GM18520 (cell line): ENCODE data around the gene AHNAK.

Experiments used
- ATAC-seq: cut with Tn5 transposase; IDR thresholded peaks from one replicate; pipeline ENCODE4 v1.9.1; 2021; ENCODE audit not compliant: unreplicated experiment

AHNAK gene

DNA sequence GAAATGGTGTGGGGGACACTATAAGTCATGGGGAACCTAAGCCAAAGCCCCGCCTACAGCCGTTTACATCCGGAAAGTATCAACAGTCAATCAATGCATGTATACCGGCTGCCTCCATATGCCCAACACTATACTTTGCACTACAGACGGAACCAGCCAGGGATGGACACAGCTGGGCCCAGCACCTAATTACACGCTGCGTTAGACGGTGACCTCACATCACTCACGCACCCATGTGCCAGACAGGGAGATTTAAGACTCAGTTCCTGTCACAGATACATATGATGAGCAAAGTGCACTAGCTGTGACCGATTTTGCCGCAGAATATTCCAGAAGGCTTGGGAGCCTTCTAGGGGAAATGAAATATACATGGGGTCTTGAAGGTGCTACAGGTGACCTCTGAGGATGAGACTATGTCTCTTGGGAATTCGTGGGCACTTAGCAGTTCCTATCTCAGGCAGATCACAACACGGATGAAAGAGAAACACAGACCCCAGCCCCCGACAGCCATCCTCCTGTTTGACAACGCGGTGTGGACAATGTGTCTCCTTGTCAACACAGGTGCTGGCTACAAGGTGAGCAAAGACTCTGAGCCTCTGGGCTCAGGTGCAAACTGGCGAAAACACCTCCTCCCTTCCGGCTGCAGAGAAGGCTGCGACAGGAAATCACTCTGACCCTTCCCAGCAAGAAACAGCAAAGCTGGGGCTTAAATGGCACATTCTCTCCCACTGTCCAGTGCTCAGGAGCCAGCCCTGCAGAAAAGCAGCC lies 8.0 kb downstream of the AHNAK start:
- no peak for ATAC-seq

DNA sequence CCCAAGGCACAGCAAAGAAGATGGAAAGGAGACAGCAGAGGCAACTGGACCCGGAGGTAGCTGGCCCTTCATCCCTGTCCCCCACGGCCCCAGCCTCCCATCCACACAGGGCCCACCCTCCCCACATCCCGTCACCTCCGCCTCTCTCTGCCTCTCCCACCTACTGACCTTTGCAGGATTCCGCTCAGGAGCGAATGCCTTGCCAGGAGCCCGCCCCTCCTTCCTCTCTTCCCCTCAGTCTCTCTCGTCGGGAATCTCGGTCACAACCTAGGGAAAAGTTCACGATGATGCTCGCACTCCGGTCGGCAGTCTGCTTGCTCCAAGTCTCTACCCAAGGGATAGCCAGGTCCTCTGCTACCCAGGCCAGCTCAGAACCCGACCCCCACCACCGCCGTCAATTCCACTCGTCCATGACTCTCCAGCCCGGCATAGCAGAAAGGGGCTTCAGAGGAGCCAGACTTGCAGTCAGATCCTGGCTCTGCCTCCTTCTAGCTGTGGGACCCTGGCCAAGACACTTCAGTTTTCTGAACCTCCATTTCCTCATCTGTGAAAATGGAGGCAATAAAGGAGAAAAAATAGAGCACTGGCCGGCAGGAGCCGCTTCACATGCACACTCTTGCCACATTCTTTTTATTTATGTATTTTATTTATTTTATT lies 10.2 kb downstream of the AHNAK start:
- ATAC-seq, result no peak

DNA sequence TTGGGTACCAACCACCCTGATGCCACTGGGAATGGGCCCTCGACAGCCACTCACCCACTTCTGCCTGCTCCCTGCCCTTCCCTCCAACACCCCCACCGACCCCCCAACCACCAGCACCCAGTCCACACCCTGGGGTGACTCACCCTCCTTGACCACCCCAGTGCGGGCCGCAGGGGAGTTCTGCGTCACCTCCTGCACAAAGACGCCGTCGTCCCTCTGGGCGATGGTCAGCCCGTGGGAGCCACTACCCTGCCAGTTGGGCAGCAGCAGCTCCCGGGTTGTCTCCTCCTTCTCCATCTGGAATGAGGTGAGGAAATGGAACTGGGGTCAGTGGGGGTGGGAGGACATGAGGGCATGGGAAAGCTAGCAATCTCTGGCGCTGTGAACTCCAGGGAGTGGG lies 10.8 kb downstream of the AHNAK start:
- no peak for ATAC-seq

DNA sequence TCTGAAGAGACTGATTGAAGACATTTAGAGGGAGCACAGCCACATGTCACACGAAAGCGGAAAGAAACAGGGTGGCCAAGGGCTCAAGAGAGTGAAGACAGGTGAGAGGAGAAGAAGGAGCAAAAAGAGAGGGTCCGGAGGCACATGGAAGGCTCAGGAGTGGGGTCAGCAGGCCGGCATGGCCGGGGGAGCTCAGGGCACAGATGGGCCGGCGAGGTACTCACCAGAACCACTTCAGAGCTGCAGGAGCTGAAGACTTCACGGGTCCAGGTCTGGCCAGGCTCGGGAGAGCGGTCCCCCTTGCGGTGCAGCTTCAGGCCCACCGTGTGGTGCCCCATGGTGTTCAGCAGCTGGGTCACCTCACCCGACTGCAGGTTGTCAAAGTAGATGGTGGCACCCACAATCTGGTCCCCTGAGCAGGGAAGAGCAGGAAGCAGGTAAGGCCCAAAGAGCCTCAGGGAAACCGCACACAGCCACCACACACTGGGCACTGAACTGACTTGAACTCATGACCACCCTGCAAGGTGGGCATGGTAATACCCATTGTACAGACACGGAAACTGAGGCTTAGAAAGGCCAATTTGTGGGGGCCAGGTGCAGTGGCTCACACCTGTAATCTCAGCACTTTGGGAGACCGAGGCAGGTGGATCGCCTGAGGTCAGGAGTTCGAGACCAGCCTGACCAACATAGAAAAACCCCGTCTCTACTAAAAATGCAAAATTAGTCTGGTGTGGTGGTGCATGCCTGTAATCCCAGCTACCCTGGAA lies 11.6 kb downstream of the AHNAK start:
- no peak for ATAC-seq

DNA sequence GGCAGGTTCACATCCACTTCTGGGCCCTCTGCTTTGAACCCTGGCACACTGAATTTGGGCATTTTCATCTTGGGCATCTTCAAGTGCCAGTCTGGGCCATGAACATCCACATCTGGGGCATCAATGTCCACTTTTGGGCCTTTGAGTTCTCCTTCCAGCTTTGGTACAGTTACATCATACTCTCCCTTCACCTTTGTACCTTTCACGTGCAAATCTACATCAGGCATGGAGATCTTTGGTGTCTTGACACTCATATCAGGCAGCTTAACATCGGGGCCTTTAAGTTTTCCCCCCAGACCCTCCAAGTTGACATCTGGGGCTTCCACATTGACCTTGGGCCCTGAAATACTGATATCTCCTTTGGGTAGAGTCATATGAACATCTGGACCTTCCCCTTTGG lies 14.5 kb downstream of the AHNAK start:
- no peak for ATAC-seq

DNA sequence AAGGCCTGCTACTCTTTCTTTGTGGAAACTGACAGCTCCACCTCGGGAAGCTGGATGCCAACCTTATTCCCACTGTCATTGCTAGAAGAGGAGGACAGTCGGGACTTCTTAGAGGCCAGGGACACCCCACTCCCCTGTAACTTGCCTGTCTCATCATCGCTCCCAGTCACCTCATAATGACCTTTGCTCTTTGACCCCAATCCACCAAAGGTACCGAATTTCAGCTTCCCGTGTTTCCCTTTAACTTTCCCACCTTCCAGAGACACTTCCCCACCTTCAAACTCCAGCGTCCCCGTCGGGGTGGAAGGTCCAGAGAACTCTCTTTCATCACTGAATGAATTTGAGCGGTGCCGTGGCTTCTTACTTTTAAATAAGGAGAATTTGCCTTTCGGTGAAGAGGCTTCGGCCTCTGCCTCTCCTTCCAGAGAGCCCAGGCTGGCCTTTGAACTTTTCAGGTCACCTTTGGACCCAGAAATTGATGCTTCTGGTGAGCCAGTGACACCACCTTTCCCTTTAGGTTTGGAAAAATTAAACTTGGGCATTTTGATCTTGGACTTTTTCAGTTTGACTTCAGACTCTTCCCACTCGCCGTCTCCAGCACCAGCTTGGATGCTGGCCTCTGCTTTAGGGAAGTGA lies 29.8 kb downstream of the AHNAK start:
- ATAC-seq, result no peak

DNA sequence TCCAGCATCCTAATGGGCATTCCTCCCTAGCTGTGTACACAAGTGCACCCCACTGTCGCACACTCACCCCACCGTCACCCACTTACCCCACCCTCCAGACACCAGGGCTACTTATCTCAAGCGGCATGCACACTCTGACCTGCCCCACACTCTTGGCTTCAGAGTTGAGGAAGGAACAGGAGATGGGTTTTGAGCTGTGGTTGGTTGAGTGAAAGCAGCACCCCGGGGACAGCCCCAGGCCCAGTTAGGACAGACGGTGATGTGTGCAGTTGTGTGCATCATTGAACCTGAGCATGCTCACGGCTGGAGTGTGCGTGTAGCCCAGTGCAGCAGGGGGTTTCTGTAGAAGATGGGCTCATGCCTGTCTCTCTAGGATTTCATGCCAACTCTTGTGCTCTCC lies 32.5 kb downstream of the AHNAK start:
- ATAC-seq, result no peak

DNA sequence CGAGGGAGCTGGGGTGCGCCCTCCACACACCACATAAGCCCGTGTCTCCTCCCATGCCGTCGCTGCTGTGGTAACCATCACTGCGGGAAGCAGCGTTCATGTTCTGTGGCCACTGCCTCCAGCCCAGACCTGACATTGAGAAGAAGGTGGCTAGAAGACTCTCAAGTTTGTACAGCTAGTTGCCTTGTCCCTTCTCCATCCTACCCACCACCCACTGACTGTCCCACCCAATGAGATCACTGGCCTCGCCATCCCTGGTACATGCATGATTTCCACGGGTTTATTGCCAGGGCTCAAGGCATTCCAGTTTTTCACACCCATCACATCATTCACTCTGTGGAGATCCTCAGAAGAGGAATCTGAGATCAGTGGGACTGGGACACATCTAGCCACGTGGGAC lies 33.0 kb downstream of the AHNAK start:
- ATAC-seq, result no peak

DNA sequence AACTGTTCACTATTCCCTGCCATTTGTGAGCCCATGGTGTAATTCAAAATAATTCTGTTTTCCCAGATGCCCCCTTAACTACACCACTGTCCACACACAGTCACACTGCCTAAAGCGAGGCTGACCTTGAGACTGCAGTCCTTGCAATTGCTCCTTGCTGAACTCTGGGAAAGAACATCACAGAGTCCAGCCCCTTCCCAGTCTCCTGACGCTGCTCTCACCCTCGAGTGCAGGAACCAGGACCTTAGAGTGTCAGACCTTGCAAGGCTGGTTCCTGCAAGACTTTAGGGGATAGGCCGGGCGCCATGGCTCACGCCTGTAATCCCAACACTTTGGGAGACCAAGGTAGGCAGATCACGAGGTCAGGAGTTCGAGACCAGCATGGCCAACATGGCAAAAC lies 33.6 kb downstream of the AHNAK start:
- no peak for ATAC-seq

DNA sequence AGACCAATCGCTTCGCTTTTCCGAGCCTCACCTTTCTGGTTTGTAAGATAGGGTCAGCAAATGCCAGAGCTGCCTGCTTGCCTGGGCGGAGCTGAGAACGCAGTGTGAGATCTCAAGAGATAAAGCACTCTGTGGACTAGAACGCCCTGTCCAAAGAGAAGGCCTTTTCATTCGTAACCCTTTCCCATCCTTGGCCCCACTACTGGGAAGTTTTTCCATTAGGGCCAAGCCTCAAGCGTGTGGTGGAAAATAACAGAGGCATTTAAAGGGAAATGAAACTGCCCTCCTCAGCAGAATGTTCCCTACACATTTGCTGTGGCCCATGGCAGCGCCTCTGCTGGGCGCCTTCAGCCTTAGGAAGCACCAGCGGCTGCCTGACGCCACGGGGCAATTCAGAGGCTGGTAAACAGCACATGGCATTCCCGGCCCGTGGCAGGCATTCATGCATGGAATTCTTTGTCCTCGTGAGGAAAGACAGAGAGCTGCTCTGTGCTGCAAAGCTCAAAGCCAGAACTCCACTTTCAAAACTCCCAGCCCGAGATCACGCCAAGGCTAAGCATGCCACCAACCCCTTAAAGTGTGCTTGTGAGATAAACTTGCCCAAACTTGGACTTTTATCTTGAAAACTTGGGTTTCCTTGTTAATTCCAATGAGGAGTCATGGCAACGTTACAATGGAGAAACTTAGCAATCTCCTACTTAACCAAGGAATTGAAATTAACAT lies 38.1 kb downstream of the AHNAK start:
- ATAC-seq, result no peak

DNA sequence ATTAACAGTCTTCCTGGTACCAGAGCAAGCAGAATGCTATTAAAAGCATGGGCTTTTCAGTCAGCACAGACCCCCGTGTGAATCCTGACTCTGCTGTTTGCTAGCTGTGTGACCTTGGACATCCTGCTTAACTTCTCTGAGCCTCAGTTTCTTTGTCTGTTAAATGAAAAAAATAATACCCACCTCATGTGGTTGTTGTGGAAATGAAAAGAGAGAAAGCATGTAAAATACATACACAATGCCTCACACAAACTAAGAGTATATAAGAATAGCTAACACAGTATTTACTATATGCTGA lies 39.5 kb downstream of the AHNAK start:
- ATAC-seq, result no peak

DNA sequence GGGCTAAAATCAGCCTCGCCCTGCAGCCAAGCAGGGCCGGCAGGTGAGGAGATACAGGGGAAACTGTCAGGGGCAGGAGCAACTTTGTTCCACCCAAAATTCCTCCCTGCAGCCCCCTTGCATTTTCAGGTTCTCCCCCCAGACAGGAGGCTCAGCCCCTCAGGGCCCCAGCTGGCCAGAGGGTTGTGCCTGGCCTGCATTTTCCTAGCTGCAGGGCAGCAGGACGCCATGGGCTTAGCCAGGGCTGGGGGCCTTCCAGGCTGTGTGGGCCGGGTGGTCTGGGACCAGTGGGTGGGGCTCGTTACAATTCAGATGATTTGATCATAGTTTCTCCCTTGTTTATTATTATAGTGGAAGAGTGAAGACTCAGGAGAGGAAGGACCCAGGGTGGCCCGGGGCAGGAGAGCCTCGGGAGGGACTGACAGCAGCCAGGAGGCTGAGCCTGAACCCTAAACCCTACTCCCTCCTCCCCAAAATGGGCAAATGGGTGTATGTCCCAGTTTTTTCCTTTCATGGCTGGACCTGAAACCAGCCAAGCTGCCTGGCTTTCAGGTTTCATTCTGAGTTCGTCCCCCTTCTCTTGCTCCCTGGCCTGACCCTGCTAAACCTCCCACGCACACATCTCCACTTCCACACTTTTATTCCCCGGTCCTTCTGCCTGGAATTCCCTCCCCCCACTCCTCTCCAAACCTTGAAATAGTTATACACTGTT lies 40.0 kb downstream of the AHNAK start:
- no peak for ATAC-seq

DNA sequence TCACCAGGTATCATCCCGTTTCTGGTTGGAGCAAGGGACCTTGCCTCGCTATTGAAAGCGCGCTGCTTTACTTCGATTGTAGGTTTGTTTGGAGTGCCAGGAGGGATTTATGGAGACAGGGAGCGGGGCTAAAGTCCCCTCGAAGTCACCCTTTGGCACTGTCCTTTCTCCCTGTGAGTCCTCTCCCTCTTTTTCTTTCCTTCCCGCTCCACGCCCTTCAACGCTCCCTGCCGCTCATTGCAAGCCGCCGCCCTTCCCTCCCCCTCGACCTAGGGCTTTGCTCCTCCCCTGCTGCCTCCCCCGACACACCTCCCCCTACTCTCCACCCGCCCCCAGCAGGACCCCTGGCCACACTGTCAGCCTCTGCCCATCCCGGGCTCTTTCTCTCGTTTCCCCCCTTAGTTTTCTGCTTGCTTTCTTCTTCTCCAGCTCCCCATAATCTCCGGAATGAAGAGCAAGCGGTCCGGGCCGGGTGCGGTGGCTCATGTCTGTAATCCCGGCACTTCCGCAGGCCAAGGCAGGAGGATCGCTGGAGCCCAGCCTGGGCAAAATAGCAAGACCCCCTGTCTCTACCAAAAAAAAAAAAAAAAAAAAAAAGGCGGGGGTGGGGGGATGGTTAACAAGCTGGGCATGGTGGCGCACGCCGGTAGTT lies 41.0 kb downstream of the AHNAK start:
- ATAC-seq, result no peak

DNA sequence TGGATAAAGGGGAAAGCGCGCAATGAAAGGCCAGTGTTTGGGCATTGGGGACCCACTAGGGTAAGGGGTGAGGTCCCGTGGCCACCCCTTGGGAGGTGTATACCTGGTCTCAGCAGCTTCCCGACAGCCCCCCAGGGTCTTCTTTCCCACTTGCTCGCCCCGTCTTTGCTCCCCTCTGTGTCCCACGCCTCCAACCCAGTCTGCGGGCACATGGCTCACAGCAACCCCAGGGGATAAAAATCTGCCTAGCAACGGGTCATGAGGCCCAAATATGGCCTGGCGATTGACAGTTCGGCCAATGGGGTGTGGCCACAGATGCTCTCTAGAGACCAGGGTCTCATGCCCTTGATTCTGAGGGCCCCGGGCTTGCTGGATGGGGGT lies 41.6 kb downstream of the AHNAK start:
- no peak for ATAC-seq

DNA sequence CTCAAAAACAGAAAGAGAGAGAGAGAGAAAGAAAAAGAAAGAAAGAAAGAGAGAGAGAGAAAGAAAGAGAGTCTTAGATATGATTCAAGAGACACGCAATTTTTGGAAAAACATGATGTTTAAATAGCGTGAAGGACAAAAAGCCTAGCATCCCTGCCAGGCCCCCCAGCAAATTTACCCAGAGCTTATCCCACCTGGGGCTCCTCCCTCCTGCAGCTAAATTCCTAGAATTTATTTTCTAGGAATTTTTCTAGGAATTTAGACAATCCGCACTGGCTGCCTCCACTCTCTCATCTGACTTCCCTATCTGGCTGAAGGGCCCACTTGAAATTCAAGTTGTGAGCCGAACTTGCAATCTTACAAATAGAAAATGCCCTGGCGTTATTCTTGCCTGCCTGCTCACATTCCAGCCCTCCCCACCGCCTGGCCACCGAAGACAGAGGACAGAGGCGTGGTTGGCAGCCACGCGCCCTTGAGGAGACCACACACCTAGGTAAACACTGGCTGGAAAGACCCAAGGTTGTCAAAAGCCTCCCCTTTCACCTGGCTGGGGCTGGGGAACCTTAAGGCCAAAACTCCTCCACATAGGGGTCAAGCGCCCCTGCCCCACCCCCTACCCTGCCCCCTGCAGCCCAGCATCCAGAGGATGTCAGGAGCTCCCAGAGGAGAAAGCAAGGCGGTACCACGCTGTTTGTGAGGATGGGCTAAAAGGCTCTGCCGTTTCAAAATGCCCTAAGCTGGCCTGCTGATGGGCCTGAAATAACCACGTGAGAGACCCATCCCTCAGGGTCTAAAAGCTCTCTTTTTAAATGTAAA lies 42.2 kb downstream of the AHNAK start:
- ATAC-seq, result no peak

DNA sequence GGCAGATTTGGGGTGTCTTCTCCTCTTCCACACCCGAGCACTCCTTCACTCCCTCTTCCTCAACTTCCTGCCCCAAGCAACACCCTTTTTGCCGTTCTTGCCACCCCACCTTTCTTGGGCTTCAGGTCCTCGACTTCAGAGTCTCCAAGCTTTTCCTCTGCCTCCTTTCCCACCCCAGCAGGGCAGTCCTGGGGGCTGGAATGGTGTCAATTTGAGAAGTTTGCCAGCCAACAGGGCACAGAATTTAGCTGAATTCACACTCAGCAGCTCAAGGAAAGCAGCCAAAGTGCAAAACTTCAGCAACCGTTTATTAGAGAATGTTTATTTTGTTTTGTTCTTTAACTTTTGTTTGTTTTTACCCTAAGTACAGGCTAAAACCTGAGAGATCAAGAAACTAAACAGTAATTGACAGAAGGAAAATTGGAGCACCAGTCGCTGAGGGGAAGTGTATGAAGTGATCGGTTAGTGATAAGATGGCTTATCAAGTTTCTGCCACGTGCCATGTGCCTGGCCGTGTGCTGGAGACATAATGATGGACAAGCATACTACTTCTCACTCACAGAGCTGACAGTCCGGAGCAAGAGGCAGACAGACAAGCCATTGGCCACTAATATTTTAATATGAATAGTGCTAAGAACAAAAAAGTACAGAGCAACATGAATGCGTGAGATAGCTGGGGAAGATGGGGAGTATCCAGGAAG lies 44.4 kb downstream of the AHNAK start:
- no peak for ATAC-seq

DNA sequence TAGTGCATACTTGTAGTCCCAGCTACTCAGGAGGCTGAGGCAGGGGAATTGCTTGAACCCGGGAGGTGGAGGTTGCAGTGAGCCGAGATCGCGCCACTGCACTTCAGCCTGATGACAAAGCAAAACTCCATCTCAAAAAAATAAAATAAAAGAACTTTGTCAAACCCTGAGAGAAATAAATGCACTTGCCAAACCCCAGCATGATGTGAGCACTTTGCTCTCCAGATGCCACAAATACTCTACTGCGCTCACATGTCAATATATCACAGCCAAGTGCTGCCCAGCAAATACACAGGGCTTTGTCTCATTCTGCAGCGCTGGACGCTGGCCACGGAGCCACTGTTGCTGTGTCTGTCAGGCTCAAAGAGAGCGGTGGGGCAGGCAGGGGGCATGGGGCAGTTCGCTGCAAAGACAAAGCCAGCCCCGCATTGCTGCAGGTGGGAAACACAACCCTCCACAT lies 45.1 kb downstream of the AHNAK start:
- ATAC-seq, result no peak

DNA sequence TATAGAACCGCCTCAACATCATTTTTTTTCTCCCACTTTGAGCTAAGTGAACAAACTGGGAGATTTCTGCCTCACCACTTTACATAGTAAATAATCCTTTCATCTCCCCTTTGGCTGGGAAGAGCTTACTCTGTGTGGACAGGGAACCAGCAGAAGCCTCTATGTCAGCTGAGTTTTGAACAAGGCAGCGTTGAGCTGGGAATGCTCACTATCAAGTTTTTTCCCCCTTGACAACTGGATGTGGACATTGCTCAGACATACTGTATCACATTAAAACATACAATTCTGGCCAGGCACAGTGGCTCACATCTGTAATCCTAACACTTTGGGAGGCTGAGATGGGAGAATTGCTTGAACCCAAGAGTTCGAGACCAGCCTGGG lies 46.0 kb downstream of the AHNAK start:
- ATAC-seq, result no peak
